Measurements from ENCODE around the gene ATPAF1. TPM values are rescaled to one million over a fixed set of nuclear protein-coding genes. Genes with fewer than 3 reads are reported as not detected.

The ATPAF1 gene
- total RNA-seq, 1 donor from 2014 or later = 37.8 TPM

GRCh38 chr1:46691997-46692790 lies 24.0 kb upstream of the ATPAF1 start:
- H3K4me3 Mint-ChIP-seq (ENCODE audit: unreplicated experiment) = no peak overlapping the region
- peaks cover 7% of the 10 kb centered on the region for H3K36me3 Mint-ChIP-seq (ENCODE audit: unreplicated experiment)
- no peaks in the 10 kb centered on the region for H3K27me3 Mint-ChIP-seq (ENCODE audit: unreplicated experiment)
- no peak overlapping the region for H3K27ac Mint-ChIP-seq (ENCODE audit: unreplicated experiment)
- H3K4me1 Mint-ChIP-seq (ENCODE audit: low read depth, unreplicated experiment) = peaks cover 3% of the 10 kb centered on the region
- DNase-seq = no peak
- H3K9me3 Mint-ChIP-seq (ENCODE audit: unreplicated experiment) = peaks cover 7% of the 10 kb centered on the region
- TF ChIP-seq CTCF (IDR thresholded peaks at IDR 0.05; ENCODE audit: partially characterized antibody, unreplicated experiment) = peak; percentile 29

- Mint-ChIP-seq H3K4me3 (ENCODE audit: unreplicated experiment) (no peak overlapping the region), H3K27me3 (ENCODE audit: unreplicated experiment) (no peaks in the 10 kb centered on the region), H3K36me3 (ENCODE audit: unreplicated experiment) (peaks cover 7% of the 10 kb centered on the region), H3K9me3 (ENCODE audit: unreplicated experiment) (peaks cover 7% of the 10 kb centered on the region), H3K27ac (ENCODE audit: unreplicated experiment) (no peak overlapping the region), H3K4me1 (ENCODE audit: low read depth, unreplicated experiment) (peaks cover 3% of the 10 kb centered on the region)
- no peak for TF ChIP-seq CTCF (IDR thresholded peaks at IDR 0.05; ENCODE audit: partially characterized antibody, unreplicated experiment)
- no peak for DNase-seq
Measured at GRCh38 chr1:46690931-46691421, 22.8 kb upstream of the ATPAF1 start.

GRCh38 chr1:46689897-46690296 lies 21.7 kb upstream of the ATPAF1 start:
- no peak for DNase-seq
- no peaks in the 10 kb centered on the region for H3K36me3 Mint-ChIP-seq (ENCODE audit: unreplicated experiment)
- no peak overlapping the region for H3K27ac Mint-ChIP-seq (ENCODE audit: unreplicated experiment)
- TF ChIP-seq CTCF (IDR thresholded peaks at IDR 0.05; ENCODE audit: partially characterized antibody, unreplicated experiment) = no peak
- no peaks in the 10 kb centered on the region for H3K27me3 Mint-ChIP-seq (ENCODE audit: unreplicated experiment)
- H3K4me1 Mint-ChIP-seq (ENCODE audit: low read depth, unreplicated experiment) = peaks cover 3% of the 10 kb centered on the region
- no peak overlapping the region for H3K4me3 Mint-ChIP-seq (ENCODE audit: unreplicated experiment)
- peaks cover 2% of the 10 kb centered on the region for H3K9me3 Mint-ChIP-seq (ENCODE audit: unreplicated experiment)

GRCh38 chr1:46689356-46689755 lies 21.2 kb upstream of the ATPAF1 start:
- no peak for DNase-seq
- peaks cover 2% of the 10 kb centered on the region for H3K9me3 Mint-ChIP-seq (ENCODE audit: unreplicated experiment)
- no peak overlapping the region for H3K4me3 Mint-ChIP-seq (ENCODE audit: unreplicated experiment)
- no peak for TF ChIP-seq CTCF (IDR thresholded peaks at IDR 0.05; ENCODE audit: partially characterized antibody, unreplicated experiment)
- no peak overlapping the region for H3K27ac Mint-ChIP-seq (ENCODE audit: unreplicated experiment)
- H3K4me1 Mint-ChIP-seq (ENCODE audit: low read depth, unreplicated experiment) = peaks cover 3% of the 10 kb centered on the region
- no peaks in the 10 kb centered on the region for H3K36me3 Mint-ChIP-seq (ENCODE audit: unreplicated experiment)
- no peaks in the 10 kb centered on the region for H3K27me3 Mint-ChIP-seq (ENCODE audit: unreplicated experiment)

- Mint-ChIP-seq H3K27me3 (ENCODE audit: unreplicated experiment) (no peaks in the 10 kb centered on the region), H3K36me3 (ENCODE audit: unreplicated experiment) (no peaks in the 10 kb centered on the region), H3K27ac (ENCODE audit: unreplicated experiment) (no peak overlapping the region), H3K9me3 (ENCODE audit: unreplicated experiment) (peaks cover 2% of the 10 kb centered on the region), H3K4me3 (ENCODE audit: unreplicated experiment) (no peak overlapping the region), H3K4me1 (ENCODE audit: low read depth, unreplicated experiment) (peaks cover 3% of the 10 kb centered on the region)
- TF ChIP-seq CTCF (IDR thresholded peaks at IDR 0.05; ENCODE audit: partially characterized antibody, unreplicated experiment) = no peak
- DNase-seq = no peak
Measured at GRCh38 chr1:46687921-46688509, 19.9 kb upstream of the ATPAF1 start.
